Omental fat pad (tissue), 4 donors: ENCODE measurements around the gene RNF167. TPM values are rescaled to one million over a fixed set of nuclear protein-coding genes. Genes with fewer than 3 reads are reported as not detected.

Source experiments
- ATAC-seq: fragments of 150-250 bp; one replicate; pipeline ENCODE4 v1.9.1; 2016; ENCODE audit warnings: mild to moderate bottlenecking, moderate library complexity; ENCODE audit not compliant: low FRiP score
- DNase-seq: peaks from one replicate; pipeline ENCODE4 v3.0.0-alpha.2; 2019; ENCODE audit warnings: low spot score
- CTCF ChIP-seq, 3 donors: fragments of 450-650 bp; IDR thresholded peaks; one replicate each; pipeline ENCODE4 v1.5.1; 2016 to 2017; ENCODE audit warnings: antibody characterized with exemption in 3 of 3, mild to moderate bottlenecking in 3 of 3, moderate library complexity in 2 of 3
- total RNA-seq, 4 donors: library from RNA; depleted of rRNA; stranded (reverse); fragments of >200 nt; gene quantifications; one replicate each; pipeline ENCODE4 v1.1.0, GENCODE V29; 2016

RNF167 gene
- total RNA-seq, 4 donors from 2014 or later, result 24.5 to 34.4 (median 32.0) TPM

DNA sequence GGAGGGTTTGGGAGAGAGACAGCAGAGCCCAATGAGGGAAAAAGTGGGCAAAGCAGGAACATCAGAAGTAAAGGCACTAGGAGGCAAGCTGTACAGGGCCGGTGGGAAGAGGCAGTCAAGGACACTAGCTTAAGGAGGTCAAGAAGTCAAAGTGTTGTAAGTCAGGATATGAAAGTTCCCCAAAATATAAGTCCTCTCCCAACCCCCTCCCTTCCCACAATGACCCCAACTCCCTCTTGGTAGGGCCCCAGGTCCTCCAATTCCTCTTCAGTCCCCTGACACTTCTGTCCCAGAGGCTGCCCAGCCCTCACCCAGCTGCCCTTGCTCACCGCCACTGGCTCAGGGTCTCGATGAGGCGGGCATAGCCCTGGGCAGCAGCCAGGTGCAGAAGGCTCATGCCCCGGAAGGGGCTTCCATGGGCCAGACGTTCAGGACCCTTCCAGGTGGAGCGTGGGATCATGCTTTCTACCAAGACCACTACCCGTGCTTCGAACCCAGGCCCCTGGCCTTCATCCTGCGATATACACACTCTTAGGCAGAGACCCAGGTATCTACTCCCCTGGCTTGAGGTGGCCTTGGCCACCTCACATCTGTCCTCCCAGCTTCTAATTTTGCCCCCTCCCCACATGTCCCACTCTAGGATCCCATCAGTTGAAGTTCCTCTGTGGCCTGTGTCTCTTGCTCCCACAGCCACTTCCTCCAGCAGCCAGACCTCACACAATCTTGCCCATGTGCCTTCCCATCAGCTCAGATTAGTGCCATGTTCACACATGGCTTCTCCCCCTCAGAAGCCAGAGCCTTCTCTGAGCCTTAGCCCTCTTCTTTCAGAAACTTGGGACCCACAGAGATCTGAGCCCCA, 33.4 kb downstream of the RNF167 start:
- TF ChIP-seq CTCF (IDR thresholded peaks at IDR 0.05), result no peak
- no peak for DNase-seq
- no peak for ATAC-seq

GRCh38 chr17:4974115-4974670, 34.1 kb downstream of the RNF167 start:
- no peak for ATAC-seq
- TF ChIP-seq CTCF (IDR thresholded peaks at IDR 0.05), result no peak

DNA sequence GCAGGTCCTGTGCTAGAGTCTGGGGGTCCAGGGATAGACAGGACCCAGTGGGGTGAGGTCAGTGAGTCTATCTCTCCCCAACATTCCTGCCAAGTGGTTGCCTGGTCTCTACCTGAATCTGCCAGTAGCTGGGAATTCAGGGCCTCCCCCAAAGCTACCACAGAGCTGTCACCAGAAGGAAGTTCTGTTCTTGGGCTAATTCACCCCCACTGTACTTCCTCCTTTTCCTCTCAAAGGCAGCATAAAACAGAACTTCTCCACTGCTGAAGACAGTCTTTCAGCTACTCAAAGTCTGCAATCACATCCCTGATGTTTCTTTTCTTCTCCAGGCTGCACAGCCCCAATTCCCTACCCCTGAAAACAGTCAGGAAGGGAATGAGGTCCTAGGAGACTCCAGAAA, 38.7 kb downstream of the RNF167 start:
- ATAC-seq, result no peak
- no peak for TF ChIP-seq CTCF (IDR thresholded peaks at IDR 0.05)
- DNase-seq, result no peak

More at GRCh38 chr17:4974115-4974670, 34.1 kb downstream of the RNF167 start:
- DNase-seq, result no peak

- ATAC-seq, result peak; percentile 62
- no peak for DNase-seq
These were observed 40.7 kb downstream of the RNF167 start for GRCh38 chr17:4980644-4981216.

GRCh38 chr17:4982305-4982704, 42.2 kb downstream of the RNF167 start:
- no peak for TF ChIP-seq CTCF (IDR thresholded peaks at IDR 0.05)
- ATAC-seq (no peak), DNase-seq (no peak)

More at GRCh38 chr17:4980644-4981216, 40.7 kb downstream of the RNF167 start:
- peak in 1 of 3 donors; percentile 66 for TF ChIP-seq CTCF (IDR thresholded peaks at IDR 0.05)

GRCh38 chr17:4986403-4986802, 46.3 kb downstream of the RNF167 start:
- TF ChIP-seq CTCF (IDR thresholded peaks at IDR 0.05), result no peak
- ATAC-seq (no peak), DNase-seq (no peak)
